HG02588 (cell line): Measurements from ENCODE around the gene PDIA5.

Experiments used
- ATAC-seq: cut with Tn5 transposase; IDR thresholded peaks from one replicate; pipeline ENCODE4 v1.9.1; 2021; ENCODE audit warnings: mild to moderate bottlenecking, moderate library complexity; ENCODE audit not compliant: unreplicated experiment

The PDIA5 gene

DNA sequence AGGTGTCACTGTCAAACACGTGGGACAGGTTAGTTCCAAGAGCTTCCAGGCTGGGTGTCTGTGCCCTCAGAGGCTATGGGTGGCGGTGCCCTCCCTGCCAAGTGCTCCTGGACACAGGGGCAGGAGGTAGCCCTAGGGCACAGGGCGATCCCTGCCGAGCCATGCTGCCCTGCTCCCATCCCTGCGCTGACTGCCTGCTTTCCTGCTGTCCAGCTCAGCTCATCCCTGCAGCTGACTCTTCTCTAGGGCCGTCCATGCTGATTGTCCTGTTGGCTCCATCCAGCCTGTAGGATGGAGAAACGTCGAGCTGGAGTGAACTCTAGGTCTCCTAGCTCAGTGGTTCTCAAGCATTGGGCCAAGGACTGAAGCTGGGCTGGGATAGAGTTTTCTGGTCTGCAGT, 3.7 kb downstream of the PDIA5 start:
- no peak for ATAC-seq

GRCh38 chr3:123071146-123071545, 4.3 kb downstream of the PDIA5 start:
- ATAC-seq: no peak

DNA sequence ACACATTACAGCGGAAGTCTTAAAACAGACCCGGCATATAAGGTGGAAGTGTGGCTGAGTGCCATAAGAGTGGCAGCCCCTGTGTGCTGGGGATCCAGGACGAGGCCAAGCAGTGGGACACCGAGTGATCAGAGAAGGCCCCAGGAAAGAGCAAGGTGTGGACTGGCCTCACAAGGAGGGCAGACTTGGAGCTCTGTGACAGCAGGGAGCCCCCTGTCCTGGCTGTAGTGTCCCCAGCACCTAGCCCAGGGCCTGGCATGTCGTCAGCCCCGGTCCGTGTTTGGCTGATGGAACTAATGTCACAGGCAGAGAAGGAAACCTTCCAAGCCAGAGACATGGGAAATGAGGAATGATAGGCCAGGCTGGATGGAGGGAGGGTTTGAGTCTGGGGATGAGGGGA, 4.8 kb downstream of the PDIA5 start:
- ATAC-seq: no peak

GRCh38 chr3:123072152-123072551, 5.3 kb downstream of the PDIA5 start:
- no peak for ATAC-seq

DNA sequence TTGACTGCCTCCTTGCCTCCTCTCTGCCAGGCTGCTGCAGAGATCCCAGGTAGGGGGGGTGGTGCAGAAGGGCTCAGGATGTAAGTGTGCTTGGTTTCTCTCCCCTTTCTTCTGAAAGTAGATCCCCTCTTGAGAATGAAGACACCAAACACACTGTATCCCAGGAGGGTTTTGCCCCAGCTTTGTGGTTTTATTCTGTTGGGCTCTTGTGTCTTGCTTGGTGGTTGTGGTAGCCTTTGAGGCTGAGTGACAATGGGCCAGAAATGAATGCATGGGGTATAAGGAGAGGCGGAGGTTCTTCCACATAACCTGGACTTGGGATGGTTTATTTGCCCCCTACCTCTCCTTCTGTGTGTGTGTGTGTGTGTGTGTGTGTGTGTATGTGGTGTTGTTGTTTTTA, 5.7 kb downstream of the PDIA5 start:
- ATAC-seq: no peak

- ATAC-seq: no peak
These were observed 8.5 kb downstream of the PDIA5 start for GRCh38 chr3:123075359-123075758.

- ATAC-seq: no peak
These were observed 9.3 kb downstream of the PDIA5 start for GRCh38 chr3:123076112-123076495.

- no peak for ATAC-seq
These were observed 9.9 kb downstream of the PDIA5 start for GRCh38 chr3:123076496-123077418.

GRCh38 chr3:123078101-123078500, 11.3 kb downstream of the PDIA5 start:
- no peak for ATAC-seq

GRCh38 chr3:123080864-123081562, 14.2 kb downstream of the PDIA5 start:
- no peak for ATAC-seq

DNA sequence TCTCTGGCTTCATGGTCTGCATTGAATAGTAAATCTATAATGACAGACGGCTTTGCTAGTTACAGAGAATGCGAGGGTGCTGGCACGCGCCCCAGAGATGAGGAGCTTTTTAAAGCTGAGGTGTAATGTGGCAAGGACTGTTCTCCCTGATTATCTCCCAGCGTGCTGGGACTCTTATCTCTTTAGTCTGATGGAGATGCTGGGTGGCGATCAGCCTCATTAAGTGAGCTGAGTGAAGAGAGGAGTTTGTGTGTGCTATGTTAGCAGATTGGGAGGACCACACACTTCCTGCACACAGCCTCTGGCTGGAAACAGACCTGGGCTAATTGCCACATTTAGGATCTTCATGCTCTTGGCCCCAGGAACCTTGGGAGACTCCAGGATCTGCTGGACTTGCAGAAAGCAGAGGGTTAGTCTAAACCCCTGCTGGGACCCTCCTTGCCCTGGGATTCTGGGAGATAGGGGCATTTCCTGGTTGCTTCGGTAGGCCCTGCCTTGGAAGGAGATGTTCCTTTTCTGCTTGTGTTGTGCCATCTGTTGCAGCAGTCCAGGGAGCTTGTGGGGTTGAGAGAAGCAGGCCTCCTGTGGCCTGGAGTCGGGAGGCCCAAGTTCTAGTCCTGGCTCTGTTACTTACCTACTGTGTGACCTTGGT, 15.0 kb downstream of the PDIA5 start:
- no peak for ATAC-seq

DNA sequence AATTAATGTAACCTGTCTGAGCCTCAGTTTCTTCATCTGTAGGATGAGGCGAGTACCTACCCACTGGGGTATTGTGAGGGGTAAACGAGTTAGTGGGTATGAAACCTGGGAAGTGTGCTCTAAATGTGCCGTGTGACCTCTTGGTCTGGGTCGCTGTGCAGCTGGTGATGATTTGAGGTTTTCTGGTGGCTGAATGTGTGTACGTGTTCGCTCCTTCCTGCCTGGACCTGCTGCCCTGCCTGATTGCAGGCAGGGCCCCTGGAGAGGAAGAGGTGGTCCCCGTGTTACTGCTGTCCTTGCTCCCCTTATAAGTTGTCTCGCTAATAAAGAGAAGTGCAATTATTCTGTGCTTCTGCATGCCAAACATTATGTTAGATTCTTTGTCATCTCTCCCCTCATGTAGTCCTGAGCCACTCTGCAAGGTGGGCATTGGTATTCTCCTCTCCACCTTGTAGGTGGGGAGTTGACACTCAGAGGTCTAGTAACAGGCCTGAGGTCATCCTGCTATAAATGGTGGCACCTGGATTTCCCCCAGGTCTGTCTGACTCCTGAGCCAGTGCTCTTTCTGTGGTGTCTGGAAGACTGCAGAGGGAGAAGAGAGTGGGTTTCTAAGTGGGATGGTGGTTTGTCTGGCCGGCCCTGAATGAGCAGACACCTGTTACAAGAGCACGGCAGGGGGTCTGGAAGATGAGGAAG, 15.7 kb downstream of the PDIA5 start:
- no peak for ATAC-seq

DNA sequence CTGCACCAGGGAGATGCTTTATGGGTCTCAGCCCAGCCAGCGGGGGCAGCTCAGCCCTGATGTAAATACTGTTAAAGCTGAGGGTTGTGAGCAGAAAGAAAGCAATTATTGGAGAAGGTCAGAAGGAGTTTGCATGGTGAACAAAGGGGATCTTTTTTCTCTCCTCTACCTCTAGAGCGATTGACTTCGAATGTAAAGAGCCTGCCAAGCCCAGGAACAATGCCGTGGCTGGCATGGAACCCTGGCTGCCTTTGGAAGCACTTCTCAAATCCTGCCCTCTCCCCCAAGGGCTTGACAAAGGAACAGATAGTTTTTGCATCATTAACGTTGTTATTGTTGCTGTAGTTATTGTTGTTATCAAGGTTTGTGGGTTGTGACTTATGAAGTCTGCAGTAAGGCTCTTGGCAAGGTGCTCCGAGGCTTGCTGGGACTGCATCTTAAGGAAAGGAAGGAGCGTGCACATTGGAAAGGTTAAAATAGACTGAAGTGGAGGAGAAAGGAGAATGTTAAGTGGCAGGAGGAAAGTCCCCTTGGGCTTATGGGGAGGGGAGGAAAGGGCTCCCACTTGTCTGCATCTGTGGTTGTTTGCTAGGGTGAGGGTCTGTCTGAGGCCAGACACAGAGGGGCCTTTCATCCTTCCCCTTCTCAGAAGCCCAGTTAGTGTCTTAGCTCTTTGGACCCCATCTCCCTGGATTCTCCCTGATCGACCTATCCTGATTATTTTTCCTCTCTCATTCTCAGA, 16.7 kb downstream of the PDIA5 start:
- ATAC-seq: no peak

DNA sequence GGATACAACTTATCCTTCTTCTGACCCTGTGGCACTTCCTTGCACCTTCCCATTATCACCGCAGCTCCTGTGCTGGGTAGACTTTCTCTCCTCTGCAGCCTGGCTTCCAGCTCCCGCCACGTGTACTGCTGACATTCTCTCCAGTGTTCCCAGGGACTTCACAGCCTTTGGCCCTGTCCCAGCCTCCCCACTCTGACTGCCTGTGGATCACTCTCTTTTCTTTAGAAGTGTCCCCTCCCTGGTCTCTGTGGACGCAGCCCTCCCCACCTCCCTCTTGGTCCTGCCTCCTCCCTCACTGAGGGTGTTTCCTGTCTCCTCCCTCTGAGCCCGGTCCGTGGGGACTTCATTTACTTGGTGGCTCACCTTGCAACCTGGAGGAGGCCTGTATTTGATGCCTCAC, 17.4 kb downstream of the PDIA5 start:
- no peak for ATAC-seq

- no peak for ATAC-seq
These were observed 18.0 kb downstream of the PDIA5 start for GRCh38 chr3:123084738-123085237.

DNA sequence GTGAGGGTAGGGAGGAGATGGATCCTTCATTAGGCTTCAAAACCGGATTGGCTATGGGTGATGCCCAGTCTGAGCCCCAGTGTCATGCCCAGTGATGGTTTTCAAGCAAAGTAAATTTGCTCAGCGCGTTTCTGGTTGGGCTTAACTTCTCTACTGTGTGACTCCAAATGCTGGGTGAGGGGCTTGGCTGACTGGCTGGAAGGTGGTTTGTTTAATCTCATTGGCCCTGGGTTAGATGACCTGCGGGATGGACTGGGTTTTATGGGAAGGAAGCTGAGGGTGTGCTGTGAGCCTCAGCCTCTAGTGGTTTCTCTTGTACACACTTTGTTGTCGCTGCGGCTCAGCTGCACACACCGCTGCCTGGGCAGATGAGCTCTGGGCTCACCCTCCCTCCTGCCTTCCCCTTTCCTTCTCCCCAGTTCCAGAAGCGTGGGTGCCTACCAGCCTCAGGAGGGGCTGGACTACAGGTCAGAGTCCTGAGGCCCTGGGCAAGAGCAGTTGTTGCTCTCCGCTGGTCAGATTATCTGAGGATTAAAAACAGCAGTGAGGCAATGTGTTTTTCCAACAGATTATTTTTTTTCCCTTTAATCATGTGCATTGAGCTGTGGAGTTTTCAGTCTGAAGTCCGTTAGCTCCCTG, 18.6 kb downstream of the PDIA5 start:
- ATAC-seq: no peak

- ATAC-seq: no peak
These were observed 19.3 kb downstream of the PDIA5 start for GRCh38 chr3:123085932-123086627.

DNA sequence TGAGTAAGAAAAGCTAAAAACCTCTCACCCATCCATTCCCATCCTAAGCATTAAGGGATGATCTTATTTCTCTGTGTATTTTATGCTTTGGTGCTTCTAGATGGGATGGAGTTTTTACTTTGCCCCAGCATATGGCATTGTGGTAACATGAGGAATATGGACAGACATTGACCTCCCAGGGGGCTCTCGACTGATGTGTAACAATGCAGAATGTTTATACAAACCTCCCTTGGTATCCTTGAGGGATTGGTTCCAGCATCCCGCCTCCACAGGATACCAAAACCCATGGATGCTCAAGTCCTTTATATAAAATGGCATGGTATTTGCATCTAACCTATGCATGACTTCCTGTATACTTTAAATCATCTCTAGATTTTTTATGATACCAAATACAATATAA, 21.6 kb downstream of the PDIA5 start:
- ATAC-seq: no peak
